ENCODE results near the gene ACVR1B.

GRCh38 chr12:51963477-51963876 is 12.0 kb downstream of the ACVR1B start:
- no peak for TF ChIP-seq CTCF (IDR thresholded peaks at IDR 0.05)
- no peak for TF ChIP-seq POLR2A (IDR thresholded peaks at IDR 0.05)

All from Peyer's patch (tissue), 4 donors.